Measurements from ENCODE around the gene ZNF513. TPM values are rescaled to one million over a fixed set of nuclear protein-coding genes. Genes with fewer than 3 reads are reported as not detected.

The ZNF513 gene
- total RNA-seq, 1 donor from 2014 or later, result 13.1 TPM

DNA sequence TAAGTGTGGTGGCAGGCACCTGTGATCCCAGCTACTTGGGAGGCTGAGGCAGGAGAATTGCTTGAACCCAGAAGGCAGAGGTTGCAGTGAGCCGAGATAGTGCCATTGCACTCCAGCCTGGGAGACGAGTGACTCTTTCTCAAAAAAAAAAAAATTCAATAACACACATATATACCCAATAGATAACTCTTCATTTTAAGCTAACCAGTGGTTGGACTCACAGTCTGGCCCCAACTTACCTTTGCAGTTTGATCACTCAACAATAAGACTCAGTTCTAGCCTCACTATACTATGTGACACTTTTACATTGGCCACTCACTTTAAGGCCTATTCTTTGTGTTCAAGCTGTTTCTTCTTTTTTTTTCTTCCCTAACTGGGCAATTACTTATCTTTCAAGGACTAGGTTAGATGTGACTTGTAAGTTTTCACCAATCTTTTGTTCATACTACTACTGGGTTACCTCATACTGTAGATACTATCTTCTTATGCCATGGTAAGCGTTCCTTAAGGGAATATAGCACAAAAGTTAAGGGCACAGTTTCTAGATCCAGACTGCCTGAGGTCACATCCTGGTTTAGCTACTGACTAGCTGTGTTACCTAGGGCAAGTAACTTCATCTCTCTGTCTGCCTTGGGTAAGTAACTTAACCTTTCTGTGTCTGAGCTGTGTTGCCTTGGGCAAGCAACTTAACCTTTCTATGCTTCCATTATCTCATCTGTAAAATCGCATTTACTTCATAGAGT is 17.7 kb downstream of the ZNF513 start:
- intact Hi-C loops (cut with micrococcal nuclease), result no loop called here

DNA sequence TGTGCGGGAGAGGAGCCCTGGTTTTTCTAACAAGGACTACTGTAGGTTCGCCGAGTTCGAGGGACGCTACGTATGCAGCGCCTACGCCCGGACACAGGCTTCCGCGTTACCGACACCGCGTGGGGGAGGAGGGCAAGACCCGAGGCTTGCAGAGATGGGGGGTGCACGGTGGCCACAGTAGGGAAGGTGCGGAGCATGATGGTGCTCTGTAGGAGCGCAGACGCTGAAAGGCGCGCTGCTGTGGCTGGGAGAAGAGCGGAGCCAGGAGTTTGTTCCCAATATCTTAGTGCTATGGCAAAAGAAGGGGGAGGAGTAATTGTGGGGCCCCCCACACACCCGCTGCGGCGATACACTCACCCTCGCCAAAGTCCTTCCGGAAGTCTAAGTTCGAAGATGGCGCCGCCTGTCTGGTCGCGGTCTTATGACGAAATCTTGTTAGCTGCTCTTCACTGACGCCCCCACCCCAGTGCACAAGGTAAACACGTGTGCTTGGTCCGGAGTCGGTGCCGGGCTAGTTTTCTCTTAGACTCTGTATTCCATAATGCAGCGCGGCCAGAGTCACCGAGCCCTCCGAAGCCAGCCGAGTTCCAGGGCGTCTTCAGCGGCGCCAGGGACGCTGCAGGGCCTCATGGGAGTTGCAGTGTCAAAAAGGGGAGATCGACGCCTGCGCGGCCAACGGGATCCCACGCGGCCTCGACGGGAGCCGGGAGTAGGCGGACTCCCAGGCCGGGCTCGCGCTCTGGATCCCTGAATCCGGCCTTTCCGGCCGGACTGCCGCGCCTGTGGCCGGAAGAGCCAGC is 24.0 kb downstream of the ZNF513 start, which contains the start of gene GTF3C2:
Gene GTF3C2 (minus strand): TSS at position 383 of the 800 bp plus-strand sequence. CDS start 13,210 bp downstream, outside the sequence.
- intact Hi-C loops (cut with micrococcal nuclease), result loop anchor here (1.0 to 10.0 kb wide), 9 partner anchors 14 to 1518 kb away; partner anchors contain the start of genes ATRAID, EIF2B4, IFT172 and MPV17

DNA sequence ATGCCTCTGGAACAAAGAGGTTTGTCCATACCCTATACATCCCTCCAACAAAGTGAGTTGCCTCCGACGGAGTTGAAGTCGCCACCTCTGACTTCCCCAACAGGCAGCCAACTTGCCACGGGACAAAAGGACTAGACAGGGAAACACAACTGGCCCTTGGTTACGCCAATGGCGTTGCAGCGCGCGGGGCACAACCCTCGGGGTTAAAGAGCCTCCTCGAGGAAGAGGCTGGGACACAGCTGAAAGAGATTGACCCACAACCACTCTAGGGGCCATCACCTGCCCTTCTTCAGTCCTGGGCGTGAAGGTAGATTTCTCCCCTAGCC is 24.5 kb downstream of the ZNF513 start:
- intact Hi-C loops (cut with micrococcal nuclease), result loop anchor here (1.0 to 10.0 kb wide), 9 partner anchors 14 to 1519 kb away; partner anchors contain the start of genes ATRAID, EIF2B4, IFT172 and MPV17

GRCh38 chr2:27354597-27354927 is 26.0 kb downstream of the ZNF513 start:
- intact Hi-C loops (cut with micrococcal nuclease), result loop anchor here (10.0 kb wide), 1 partner anchor 1520 kb away; the partner anchor contains the start of gene TRMT61B

GRCh38 chr2:27353762-27354596 is 26.6 kb downstream of the ZNF513 start:
- intact Hi-C loops (cut with micrococcal nuclease), result loop anchor here (10.0 kb wide), 1 partner anchor 1521 kb away; the partner anchor contains the start of gene TRMT61B

- intact Hi-C loops (cut with micrococcal nuclease), result loop anchor here (10.0 kb wide), 1 partner anchor 1521 kb away; the partner anchor contains the start of gene TRMT61B
Measured at GRCh38 chr2:27353386-27353761, 27.2 kb downstream of the ZNF513 start.

GRCh38 chr2:27351802-27352598 is 28.5 kb downstream of the ZNF513 start:
- intact Hi-C loops (cut with micrococcal nuclease), result loop anchor here (10.0 kb wide), 1 partner anchor 1523 kb away; the partner anchor contains the start of gene TRMT61B

DNA sequence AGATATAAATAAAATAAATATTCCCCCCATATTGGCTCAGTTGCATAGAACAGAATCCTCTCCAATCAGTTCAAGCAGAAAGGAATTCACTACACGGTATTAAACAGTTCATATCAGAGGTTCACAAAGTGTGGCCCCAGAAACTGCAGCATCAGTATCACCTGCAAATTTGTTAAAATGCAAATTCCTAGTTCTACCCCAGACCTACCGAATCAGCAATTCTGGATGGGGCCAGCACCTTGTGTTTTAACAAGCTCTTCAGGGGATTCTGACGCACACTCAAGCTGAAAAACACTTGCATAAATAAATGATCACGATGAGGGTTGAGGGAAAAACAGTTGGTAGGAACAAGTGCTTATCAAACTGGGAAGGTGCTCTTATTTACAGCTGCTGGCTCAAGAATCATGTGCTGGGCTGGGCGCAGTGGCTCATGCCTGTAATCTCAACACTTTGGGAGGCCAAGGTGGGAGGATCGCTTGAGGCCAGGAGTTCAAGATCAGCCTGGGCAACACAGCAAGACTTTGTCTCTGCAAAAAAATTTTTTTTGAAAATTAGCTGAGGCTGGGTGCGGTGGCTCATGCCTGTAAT is 30.3 kb downstream of the ZNF513 start:
- intact Hi-C loops (cut with micrococcal nuclease), result loop anchor here (10.0 kb wide), 1 partner anchor 1525 kb away; the partner anchor contains the start of gene TRMT61B

DNA sequence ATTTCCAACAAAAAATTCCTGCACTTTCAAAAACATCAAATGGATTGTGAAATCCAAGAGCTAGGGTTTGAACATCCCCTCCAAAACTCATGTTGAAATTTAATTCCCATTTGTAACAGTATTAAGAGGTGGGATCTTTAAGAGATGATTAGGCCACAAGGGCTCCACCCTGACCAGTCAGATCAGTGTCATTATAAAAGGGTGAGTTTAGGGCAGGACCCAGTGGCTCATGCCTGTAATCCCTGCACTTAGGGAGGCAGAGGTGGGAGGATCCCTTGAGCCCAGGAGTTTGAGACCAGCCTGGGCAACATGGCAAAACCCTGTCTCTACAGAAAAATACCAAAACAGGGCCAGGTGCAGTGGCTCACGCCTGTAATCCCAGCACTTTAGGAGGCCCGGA is 32.9 kb downstream of the ZNF513 start:
- intact Hi-C loops (cut with micrococcal nuclease), result no loop called here

DNA sequence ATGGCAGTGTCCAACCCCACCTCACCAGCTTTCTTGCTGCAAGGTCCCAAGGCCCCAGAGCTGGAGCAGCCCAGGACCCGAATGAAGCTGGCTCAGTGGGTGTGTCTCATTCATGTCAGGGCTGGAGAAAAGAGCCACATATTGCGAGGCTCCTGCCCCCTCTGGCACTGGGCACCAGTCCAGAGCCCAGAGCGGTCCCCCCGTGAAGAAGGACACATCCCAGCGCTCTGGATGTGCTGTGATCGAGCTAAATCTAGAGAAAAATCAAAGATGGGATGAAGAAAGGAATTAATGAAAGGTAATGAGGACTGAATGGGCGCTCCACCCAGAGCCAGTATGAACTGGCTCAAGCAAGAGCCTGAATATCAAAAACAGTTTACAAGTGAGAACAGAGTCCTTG is 44.4 kb downstream of the ZNF513 start:
- intact Hi-C loops (cut with micrococcal nuclease), result no loop called here

GRCh38 chr2:27335311-27335710 is 45.2 kb downstream of the ZNF513 start:
- intact Hi-C loops (cut with micrococcal nuclease), result no loop called here

Other genes starting within 250 kb of the ZNF513 start
- gene PREB, start 246.1 kb downstream of the ZNF513 start, total RNA-seq, result 74.2 and 76.6 TPM in 2 replicates
- not detected in 2 replicates for gene PRR30, start 241.3 kb downstream of the ZNF513 start, total RNA-seq
- not detected in 2 replicates for gene TCF23, start 231.7 kb downstream of the ZNF513 start, total RNA-seq
- gene ATRAID, start 168.7 kb downstream of the ZNF513 start, total RNA-seq, result 78.3 and 82.5 TPM in 2 replicates
- gene SLC5A6, start 168.5 kb downstream of the ZNF513 start, total RNA-seq, result 48.5 and 54.4 TPM in 2 replicates
- 86.4 and 87.1 TPM in 2 replicates for gene CAD, start 163.4 kb downstream of the ZNF513 start, total RNA-seq
- gene SLC30A3, start 117.7 kb downstream of the ZNF513 start, total RNA-seq, result 0.14 and 0.48 TPM in 2 replicates
- not detected in 2 replicates for gene DNAJC5G, start 105.3 kb downstream of the ZNF513 start, total RNA-seq
- gene TRIM54, start 98.3 kb downstream of the ZNF513 start, total RNA-seq, result 0.16 TPM in 1 of 2 replicates, not detected in the other
- 1.5 and 2.0 TPM in 2 replicates for gene UCN, start 72.3 kb downstream of the ZNF513 start, total RNA-seq
- 75.7 and 80.0 TPM in 2 replicates for gene MPV17, start 57.6 kb downstream of the ZNF513 start, total RNA-seq
- 72.2 and 75.6 TPM in 2 replicates for gene GTF3C2, start 24.0 kb downstream of the ZNF513 start, total RNA-seq
- gene EIF2B4, start 10.4 kb downstream of the ZNF513 start, total RNA-seq, result 39.0 and 43.0 TPM in 2 replicates
- gene SNX17, start 10.1 kb downstream of the ZNF513 start, total RNA-seq, result 116 and 118 TPM in 2 replicates
- 120 TPM in 2 replicates for gene PPM1G, start 28.9 kb upstream of the ZNF513 start, total RNA-seq
- gene NRBP1, start 47.9 kb upstream of the ZNF513 start, total RNA-seq, result 81.4 and 87.3 TPM in 2 replicates
- 3.8 and 5.3 TPM in 2 replicates for gene KRTCAP3, start 61.6 kb upstream of the ZNF513 start, total RNA-seq
- gene IFT172, start 109.0 kb upstream of the ZNF513 start, total RNA-seq, result 8.7 and 9.4 TPM in 2 replicates
- not detected in 2 replicates for gene FNDC4, start 114.5 kb upstream of the ZNF513 start, total RNA-seq
- gene GCKR, start 116.1 kb upstream of the ZNF513 start, total RNA-seq, result not detected in 2 replicates
- gene ZNF512, start 202.3 kb upstream of the ZNF513 start, total RNA-seq, result 39.8 and 45.8 TPM in 2 replicates
- gene CCDC121, start 248.3 kb upstream of the ZNF513 start, total RNA-seq, result 1.1 and 1.2 TPM in 2 replicates
- 45.6 and 47.9 TPM in 2 replicates for gene GPN1, start 248.3 kb upstream of the ZNF513 start, total RNA-seq